ENCODE measurements around the gene NECAB3. TPM values are rescaled to one million over a fixed set of nuclear protein-coding genes. Genes with fewer than 3 reads are reported as not detected.
A peak's percentile ranks its signal among the peaks of the same experiment; 100 is the strongest.

NECAB3 gene
- total and polyA plus RNA-seq, 2 of the 13 experiments (the other 11 are each of a cell fraction or from before 2014, with no cell fraction given) = 61.5 to 65.5 TPM

GRCh38 chr20:33653218-33653899 is 20.9 kb downstream of the NECAB3 start (continued):
- TF ChIP-seq E2F2 (CRISPR knock-in tag; IDR thresholded peaks at IDR 0.05; ENCODE audit: borderline replicate concordance) (no peak), ZNF329 (CRISPR knock-in tag; IDR thresholded peaks at IDR 0.05; ENCODE audit: low read depth) (peak; percentile 52; the same call in 1 of the 2 replicates), SP2 (CRISPR knock-in tag; IDR thresholded peaks at IDR 0.05) (no peak), ZBTB7B (CRISPR knock-in tag; IDR thresholded peaks at IDR 0.05) (peak; percentile 94), CSRNP1 (CRISPR knock-in tag; IDR thresholded peaks at IDR 0.05) (no peak; the same call in 1 of the 2 replicates), ZNF629 (CRISPR knock-in tag; conservative IDR thresholded peaks at IDR 0.05) (no peak), PRMT3 (CRISPR knock-in tag; IDR thresholded peaks at IDR 0.05; ENCODE audit: borderline replicate concordance, low read depth) (0 out of 2 replicates have a peak, but pooled peaks have one; percentile 79), NPAS2 (CRISPR knock-in tag; IDR thresholded peaks at IDR 0.05; ENCODE audit: borderline replicate concordance) (no peak), ZBTB40 (IDR thresholded peaks at IDR 0.05) (no peak), ZBTB40 (CRISPR knock-in tag; IDR thresholded peaks at IDR 0.05) (no peak), PATZ1 (CRISPR knock-in tag; IDR thresholded peaks at IDR 0.05) (peak; percentile 48; the same call in 1 of the 2 replicates), SMAD3 (CRISPR knock-in tag; IDR thresholded peaks at IDR 0.05) (0 out of 2 replicates have a peak, but pooled peaks have one; percentile 59), ZNF335 (CRISPR knock-in tag; IDR thresholded peaks at IDR 0.05) (no peak), MTA3 (CRISPR knock-in tag; IDR thresholded peaks at IDR 0.05) (no peak), ARHGAP35 (CRISPR knock-in tag; IDR thresholded peaks at IDR 0.05; ENCODE audit: borderline replicate concordance) (0 out of 2 replicates have a peak, but pooled peaks have one; percentile 54)
